Measurements from ENCODE around the gene C1QTNF1.

The C1QTNF1 gene

DNA sequence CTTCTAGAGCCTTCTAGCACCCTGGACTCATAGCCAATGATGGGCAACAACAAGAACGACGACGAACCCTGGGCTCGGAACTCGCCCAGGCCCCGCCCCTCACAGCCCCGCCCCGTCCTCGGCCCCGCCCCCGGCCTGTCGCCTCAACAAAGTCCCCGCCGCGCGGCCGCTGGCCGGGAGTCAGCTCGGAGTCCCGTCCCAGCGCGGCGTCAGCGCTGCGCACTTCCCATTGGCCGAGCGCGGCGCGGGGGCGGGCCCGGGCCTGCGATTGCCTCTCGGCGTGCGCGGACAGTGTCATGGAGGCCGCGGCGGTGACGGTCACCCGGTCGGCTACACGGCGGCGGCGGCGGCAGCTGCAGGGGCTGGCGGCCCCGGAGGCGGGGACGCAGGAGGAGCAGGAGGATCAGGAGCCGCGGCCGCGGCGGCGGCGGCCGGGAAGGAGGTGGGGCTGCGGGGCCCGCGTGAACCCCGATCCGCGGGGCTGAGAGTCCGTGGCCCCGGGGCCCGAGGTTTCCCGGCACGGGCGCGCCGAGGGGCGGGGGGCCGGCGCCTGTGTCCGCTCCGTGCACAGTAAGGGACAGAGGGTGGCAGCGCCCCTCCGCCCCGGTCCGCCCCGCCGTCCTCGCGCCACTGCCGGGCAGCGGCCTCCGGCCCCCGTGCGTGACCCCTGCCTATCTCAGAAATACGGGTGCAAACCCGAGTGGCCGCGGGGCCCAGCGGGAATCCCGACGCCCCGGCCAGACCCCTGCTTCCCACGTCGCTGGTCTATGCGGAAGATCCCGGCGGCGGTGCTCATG is 50.9 kb downstream of the C1QTNF1 start, which contains the start of gene ENGASE:
TSS of gene ENGASE (plus strand) at position 176 of the 797 bp plus-strand sequence. CDS start at position 297, 121 bp downstream.
- peak within 1 kb of the TSS; percentile 65 for H3K4me3 ChIP-seq (ENCODE audit: low read depth, low read length)
- TF ChIP-seq, protein P1, sequence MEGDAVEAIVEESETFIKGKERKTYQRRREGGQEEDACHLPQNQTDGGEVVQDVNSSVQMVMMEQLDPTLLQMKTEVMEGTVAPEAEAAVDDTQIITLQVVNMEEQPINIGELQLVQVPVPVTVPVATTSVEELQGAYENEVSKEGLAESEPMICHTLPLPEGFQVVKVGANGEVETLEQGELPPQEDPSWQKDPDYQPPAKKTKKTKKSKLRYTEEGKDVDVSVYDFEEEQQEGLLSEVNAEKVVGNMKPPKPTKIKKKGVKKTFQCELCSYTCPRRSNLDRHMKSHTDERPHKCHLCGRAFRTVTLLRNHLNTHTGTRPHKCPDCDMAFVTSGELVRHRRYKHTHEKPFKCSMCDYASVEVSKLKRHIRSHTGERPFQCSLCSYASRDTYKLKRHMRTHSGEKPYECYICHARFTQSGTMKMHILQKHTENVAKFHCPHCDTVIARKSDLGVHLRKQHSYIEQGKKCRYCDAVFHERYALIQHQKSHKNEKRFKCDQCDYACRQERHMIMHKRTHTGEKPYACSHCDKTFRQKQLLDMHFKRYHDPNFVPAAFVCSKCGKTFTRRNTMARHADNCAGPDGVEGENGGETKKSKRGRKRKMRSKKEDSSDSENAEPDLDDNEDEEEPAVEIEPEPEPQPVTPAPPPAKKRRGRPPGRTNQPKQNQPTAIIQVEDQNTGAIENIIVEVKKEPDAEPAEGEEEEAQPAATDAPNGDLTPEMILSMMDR (IDR thresholded peaks at IDR 0.05; ENCODE audit: insufficient read depth, low read length, missing control alignments), result no peak
- DNase-seq (ENCODE audit: low read depth, low spot score), result peak; percentile 14
- ChIA-PET POLR2A (interaction anchor here (0.8 kb wide), 1 partner anchor 34 kb away, joined by 3 read pairs; no protein-coding TSS in a partner anchor), CTCF (interaction anchor here (0.7 to 6.2 kb wide), 12 partner anchors 9 to 317 kb away, joined by 3 to 54 read pairs (median 5); no protein-coding TSS in a partner anchor)

- CTCF ChIA-PET, result interaction anchor here (1.3 to 6.2 kb wide), 6 partner anchors 8 to 317 kb away, joined by 3 to 54 read pairs (median 26); no protein-coding TSS in a partner anchor
Observed at GRCh38 chr17:79075446-79075750, 51.4 kb downstream of the C1QTNF1 start.

GRCh38 chr17:79075861-79076406 is 52.0 kb downstream of the C1QTNF1 start:
- CTCF ChIA-PET, result interaction anchor here (1.4 to 6.2 kb wide), 4 partner anchors 7 to 316 kb away, joined by 3 to 54 read pairs (median 32); no protein-coding TSS in a partner anchor
- POLR2A ChIA-PET, result no interaction called here
- peak overlapping the region; percentile 65 for H3K4me3 ChIP-seq (ENCODE audit: low read depth, low read length)

More at GRCh38 chr17:79075446-79075750, 51.4 kb downstream of the C1QTNF1 start:
- POLR2A ChIA-PET, result no interaction called here
- no peak for DNase-seq (ENCODE audit: low read depth, low spot score)
- TF ChIP-seq, protein P1 (IDR thresholded peaks at IDR 0.05; ENCODE audit: insufficient read depth, low read length, missing control alignments), result no peak
- H3K4me3 ChIP-seq (ENCODE audit: low read depth, low read length), result peak overlapping the region; percentile 65

GRCh38 chr17:79077587-79077986 is 53.6 kb downstream of the C1QTNF1 start:
- no peak overlapping the region for H3K4me3 ChIP-seq (ENCODE audit: low read depth, low read length)
- POLR2A ChIA-PET, result no interaction called here
- TF ChIP-seq, protein P1 (IDR thresholded peaks at IDR 0.05; ENCODE audit: insufficient read depth, low read length, missing control alignments), result no peak
- CTCF ChIA-PET, result interaction anchor here (1.0 to 3.4 kb wide), 4 partner anchors 10 to 59 kb away, joined by 3 to 25 read pairs (median 6); no protein-coding TSS in a partner anchor
- no peak for DNase-seq (ENCODE audit: low read depth, low spot score)

More at GRCh38 chr17:79075861-79076406, 52.0 kb downstream of the C1QTNF1 start:
- TF ChIP-seq, protein P1 (IDR thresholded peaks at IDR 0.05; ENCODE audit: insufficient read depth, low read length, missing control alignments), result no peak
- no peak for DNase-seq (ENCODE audit: low read depth, low spot score)

GRCh38 chr17:79078476-79079190 is 54.7 kb downstream of the C1QTNF1 start:
- POLR2A ChIA-PET, result no interaction called here
- no peak overlapping the region for H3K4me3 ChIP-seq (ENCODE audit: low read depth, low read length)
- CTCF ChIA-PET, result interaction anchor here (1.0 to 3.4 kb wide), 5 partner anchors 9 to 314 kb away, joined by 3 to 25 read pairs (median 4); no protein-coding TSS in a partner anchor
- TF ChIP-seq, protein P1 (IDR thresholded peaks at IDR 0.05; ENCODE audit: insufficient read depth, low read length, missing control alignments), result no peak
- no peak for DNase-seq (ENCODE audit: low read depth, low spot score)
